ENCODE results near the gene SPHK1. TPM values are rescaled to one million over a fixed set of nuclear protein-coding genes. Genes with fewer than 3 reads are reported as not detected.

SPHK1 gene, protein sequence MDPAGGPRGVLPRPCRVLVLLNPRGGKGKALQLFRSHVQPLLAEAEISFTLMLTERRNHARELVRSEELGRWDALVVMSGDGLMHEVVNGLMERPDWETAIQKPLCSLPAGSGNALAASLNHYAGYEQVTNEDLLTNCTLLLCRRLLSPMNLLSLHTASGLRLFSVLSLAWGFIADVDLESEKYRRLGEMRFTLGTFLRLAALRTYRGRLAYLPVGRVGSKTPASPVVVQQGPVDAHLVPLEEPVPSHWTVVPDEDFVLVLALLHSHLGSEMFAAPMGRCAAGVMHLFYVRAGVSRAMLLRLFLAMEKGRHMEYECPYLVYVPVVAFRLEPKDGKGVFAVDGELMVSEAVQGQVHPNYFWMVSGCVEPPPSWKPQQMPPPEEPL
- polyA plus RNA-seq (2.4 and 2.7 TPM in 2 replicates), polyA minus RNA-seq (1.9 and 2.1 TPM in 2 replicates)

GRCh38 chr17:76384222-76384986 is at the start of gene SPHK1:
Gene SPHK1, plus strand, starts transcription at chr17:76384609. Its CDS starts 1,036 bp downstream, at chr17:76385645.
- H3K27ac ChIP-seq (ENCODE audit: low read length), result no peak within 1 kb of the TSS

DNA sequence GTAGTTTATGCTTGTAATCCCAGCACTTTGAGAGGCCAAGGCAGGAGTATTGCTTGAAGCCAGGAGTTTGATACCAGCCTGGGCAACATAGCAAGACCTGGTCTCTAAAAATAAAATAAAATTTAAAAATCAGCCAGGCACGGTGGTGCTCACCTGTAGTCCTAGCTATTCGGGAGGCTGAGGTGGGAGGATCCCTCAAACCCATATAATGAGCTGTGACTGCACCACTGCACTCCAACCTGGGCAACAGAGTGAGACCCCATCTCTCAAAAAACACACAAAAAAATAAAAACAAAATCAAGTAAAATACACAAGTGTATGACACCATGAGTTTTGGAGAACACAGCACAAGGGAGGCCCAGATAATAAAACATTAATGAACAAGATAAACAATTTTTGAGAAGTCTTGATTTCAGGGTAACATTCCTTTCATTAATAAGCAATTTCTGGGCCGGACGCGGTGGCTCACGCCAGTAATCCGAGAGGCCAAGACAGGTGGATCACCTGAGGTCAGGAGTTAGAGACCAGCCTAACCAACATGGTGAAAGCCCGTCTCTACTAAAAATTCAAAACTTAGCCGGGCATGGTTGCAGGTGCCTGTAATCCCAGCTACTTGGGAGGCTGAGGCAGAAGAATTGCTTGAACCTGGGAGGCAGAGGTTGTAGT is 48.6 kb upstream of the SPHK1 start:
- Histone ChIP-seq H3K79me2 (replicated peaks; ENCODE audit: insufficient read depth, low read length) (no peaks in the 10 kb centered on the region), H3K27me3 (ENCODE audit: insufficient read depth, low read depth, low read length) (no peaks in the 10 kb centered on the region), H3K27ac (ENCODE audit: low read length) (no peak overlapping the region), H3K36me3 (ENCODE audit: insufficient read depth, low read length) (peaks cover 12% of the 10 kb centered on the region), H3K4me3 (ENCODE audit: low read length) (no peak overlapping the region), H3K9me3 (ENCODE audit: low read length) (no peaks in the 10 kb centered on the region), H3K9me2 (ENCODE audit: insufficient read depth, low read length) (no peaks in the 10 kb centered on the region), H3K4me2 (ENCODE audit: low read length) (no peak overlapping the region), H3K9ac (ENCODE audit: low read length) (no peak overlapping the region), H3F3A (ENCODE audit: insufficient read depth, low read length, poor library complexity, severe bottlenecking) (no peaks in the 10 kb centered on the region), H2AFZ (ENCODE audit: low read depth, low read length) (no peak overlapping the region), H4K20me1 (ENCODE audit: insufficient read depth) (no peaks in the 10 kb centered on the region)
- TF ChIP-seq POLR2AphosphoS5 (IDR thresholded peaks at IDR 0.05) (no peak), RAD21 (conservative IDR thresholded peaks at IDR 0.05) (no peak), TAF1 (IDR thresholded peaks at IDR 0.05; ENCODE audit: low read depth) (no peak), MXI1 (conservative IDR thresholded peaks at IDR 0.05; ENCODE audit: poor library complexity, severe bottlenecking) (no peak), EZH2 (IDR thresholded peaks at IDR 0.05; ENCODE audit: borderline replicate concordance, insufficient read depth, low read length, poor library complexity, severe bottlenecking) (no peak), REST (IDR thresholded peaks at IDR 0.05; ENCODE audit: borderline replicate concordance) (no peak), EP300 (conservative IDR thresholded peaks at IDR 0.05; ENCODE audit: poor library complexity, severe bottlenecking) (no peak), CTCF (IDR thresholded peaks at IDR 0.05; ENCODE audit: poor library complexity, severe bottlenecking) (no peak), SMC3 (conservative IDR thresholded peaks at IDR 0.05; ENCODE audit: poor library complexity) (no peak)

More at GRCh38 chr17:76384222-76384986, at the start of gene SPHK1:
- TF ChIP-seq EZH2 (IDR thresholded peaks at IDR 0.05; ENCODE audit: borderline replicate concordance, insufficient read depth, low read length, poor library complexity, severe bottlenecking) (no peak), SMC3 (conservative IDR thresholded peaks at IDR 0.05; ENCODE audit: poor library complexity) (no peak), MXI1 (conservative IDR thresholded peaks at IDR 0.05; ENCODE audit: poor library complexity, severe bottlenecking) (peak; percentile 53), TAF1 (IDR thresholded peaks at IDR 0.05; ENCODE audit: low read depth) (no peak), EP300 (conservative IDR thresholded peaks at IDR 0.05; ENCODE audit: poor library complexity, severe bottlenecking) (no peak), RAD21 (conservative IDR thresholded peaks at IDR 0.05) (no peak)
- Histone ChIP-seq H3F3A (ENCODE audit: insufficient read depth, low read length, poor library complexity, severe bottlenecking) (no peaks in the 10 kb centered on the region), H3K79me2 (replicated peaks; ENCODE audit: insufficient read depth, low read length) (no peaks in the 10 kb centered on the region), H3K4me2 (ENCODE audit: low read length) (peak within 1 kb of the TSS; percentile 48), H4K20me1 (ENCODE audit: insufficient read depth) (no peaks in the 10 kb centered on the region), H3K9me3 (ENCODE audit: low read length) (no peaks in the 10 kb centered on the region), H2AFZ (ENCODE audit: low read depth, low read length) (no peak within 1 kb of the TSS), H3K36me3 (ENCODE audit: insufficient read depth, low read length) (no peaks in the 10 kb centered on the region), H3K9me2 (ENCODE audit: insufficient read depth, low read length) (no peaks in the 10 kb centered on the region), H3K9ac (ENCODE audit: low read length) (peak within 1 kb of the TSS; percentile 51), H3K4me3 (ENCODE audit: low read length) (peak within 1 kb of the TSS; percentile 73), H3K27me3 (ENCODE audit: insufficient read depth, low read depth, low read length) (peaks cover 40% of the 10 kb centered on the region)

All from neural cell (in vitro differentiated cells).